PC-9 (cell line): Measurements from ENCODE around the gene PRDM16. TPM values are rescaled to one million over a fixed set of nuclear protein-coding genes. Genes with fewer than 3 reads are reported as not detected.

ENCODE experiments used
- BruUV-seq: library from RNA; stranded (reverse); fragments of 400-500 nt; replicated peaks from 2 replicates; lab custom pipeline; 2021; lab: Mats Ljungman, UMichigan
- CTCF ChIA-PET: fragments of 300-600 bp; sonication (Branson Sonifier 250); formaldehyde crosslinking; loops from one replicate; lab custom pipeline; 2022; ENCODE audit warnings: antibody characterized with exemption; lab: Charles Lee
- POLR2A ChIA-PET: fragments of 300-600 bp; sonication (Branson Sonifier 250); formaldehyde crosslinking; loops from one replicate; lab custom pipeline; 2022; ENCODE audit warnings: antibody characterized with exemption; ENCODE audit not compliant: unreplicated experiment; lab: Charles Lee
- DNase-seq, 2 experiments: peaks; one replicate each; pipeline versions ENCODE4 v3.0.0 to v3.0.0-alpha.2; 2015 to 2022; ENCODE audit warnings: mixed read lengths in 1 of 2
- H2AFZ ChIP-seq: fragments of 200-600 bp; sonication (generic); 2 replicates; pipeline ENCODE4 v1.8.1; 2017; ENCODE audit warnings: antibody characterized with exemption
- H3F3A ChIP-seq: fragments of 200-600 bp; sonication (generic); 2 replicates; pipeline ENCODE4 v1.8.1; 2017; ENCODE audit warnings: antibody characterized with exemption, mild to moderate bottlenecking, low read depth; ENCODE audit not compliant: insufficient read depth
- H3K27ac ChIP-seq: fragments of 200-600 bp; sonication (generic); 2 replicates; pipeline ENCODE4 v1.6.1; 2016; ENCODE audit warnings: mixed run types
- H3K27me3 ChIP-seq: fragments of 200-600 bp; sonication (generic); 2 replicates; pipeline ENCODE4 v1.6.1; 2016; ENCODE audit warnings: low read depth, mixed run types; ENCODE audit not compliant: insufficient read depth
- H3K36me3 ChIP-seq: fragments of 200-600 bp; sonication (generic); 2 replicates; pipeline ENCODE4 v1.6.1; 2016; ENCODE audit warnings: low read depth, mixed run types
- H3K4me1 ChIP-seq: fragments of 200-600 bp; sonication (generic); replicated peaks from 2 replicates; pipeline ENCODE4 v1.6.1; 2016; ENCODE audit warnings: mixed run types; ENCODE audit not compliant: insufficient read depth
- H3K4me2 ChIP-seq: fragments of 200-600 bp; sonication (generic); 2 replicates; pipeline ENCODE4 v1.6.1; 2017; ENCODE audit warnings: mixed run types
- H3K4me3 ChIP-seq: fragments of 200-600 bp; sonication (generic); 2 replicates; pipeline ENCODE4 v1.6.1; 2016; ENCODE audit warnings: mixed run types
- H3K79me2 ChIP-seq: fragments of 200-600 bp; sonication (generic); 2 replicates; pipeline ENCODE4 v1.6.1; 2017; ENCODE audit warnings: low read depth, mixed run types
- H3K9me2 ChIP-seq: fragments of 200-600 bp; sonication (generic); 2 replicates; pipeline ENCODE4 v1.8.1; 2017; ENCODE audit warnings: mild to moderate bottlenecking; ENCODE audit not compliant: insufficient read depth
- H3K9me3 ChIP-seq: fragments of 200-600 bp; sonication (generic); 2 replicates; pipeline ENCODE4 v1.8.1; 2016; ENCODE audit warnings: low read depth; ENCODE audit not compliant: insufficient read depth
- H4K20me1 ChIP-seq: fragments of 200-600 bp; sonication (generic); 2 replicates; pipeline ENCODE4 v1.8.1; 2017; ENCODE audit not compliant: insufficient read depth
- CTCF ChIP-seq: fragments of 200-600 bp; sonication (generic); conservative IDR thresholded peaks from 2 replicates; pipeline ENCODE4 v1.6.1; 2017; ENCODE audit warnings: mixed run types, antibody characterized with exemption, mild to moderate bottlenecking, moderate library complexity
- EZH2 ChIP-seq: fragments of 200-600 bp; sonication (generic); IDR thresholded peaks from 2 replicates; pipeline ENCODE4 v1.8.0; 2017; ENCODE audit warnings: antibody characterized with exemption, low read depth
- intact Hi-C: fragments of 100-400 bp; cut with micrococcal nuclease; formaldehyde crosslinking; loops from one replicate; pipeline ENCODE4 v1.10.0; 2022; ENCODE audit not compliant: unreplicated experiment
- total RNA-seq: library from RNA; stranded (reverse); gene quantifications from 2 replicates; pipeline ENCODE4 v1.2.3, GENCODE V29; 2021

PRDM16 gene
- total RNA-seq, 1 experiment from 2014 or later, result not detected

GRCh38 chr1:3428899-3429298, 359.9 kb downstream of the PRDM16 start:
- Histone ChIP-seq H3K9me3 (no peaks in the 10 kb centered on the region), H3K79me2 (no peaks in the 10 kb centered on the region), H3K9me2 (no peaks in the 10 kb centered on the region), H3K27ac (no peak overlapping the region), H3K4me1 (no peaks in the 10 kb centered on the region), H2AFZ (no peak overlapping the region), H3F3A (no peaks in the 10 kb centered on the region), H3K4me3 (no peak overlapping the region), H3K36me3 (no peaks in the 10 kb centered on the region), H4K20me1 (0 out of 2 replicates have a peak, but pooled peaks cover 3% of the 10 kb centered on the region), H3K4me2 (no peak overlapping the region), H3K27me3 (peaks cover 89% of the 10 kb centered on the region)
- ChIA-PET CTCF (no interaction called here), POLR2A (no interaction called here)
- intact Hi-C loops, result loop anchor here (10.0 kb wide), 1 partner anchor 1234 kb away; the partner anchor contains the start of gene FAAP20
- no TSS peak for BruUV-seq
- TF ChIP-seq CTCF (no peak), EZH2 (no peak)
- DNase-seq, result no peak

- ChIA-PET CTCF (no interaction called here), POLR2A (no interaction called here)
- H3K4me1 ChIP-seq, result no peaks in the 10 kb centered on the region
- no peaks in the 10 kb centered on the region for H3K36me3 ChIP-seq
- TF ChIP-seq CTCF, result no peak
- no peak for TF ChIP-seq EZH2
- no TSS peak for BruUV-seq
- no peak for DNase-seq
- 0 out of 2 replicates have a peak, but pooled peaks cover 3% of the 10 kb centered on the region for H4K20me1 ChIP-seq
- no peaks in the 10 kb centered on the region for H3F3A ChIP-seq
- no peak overlapping the region for H3K27ac ChIP-seq
- H3K9me3 ChIP-seq, result no peaks in the 10 kb centered on the region
- H3K4me3 ChIP-seq, result no peak overlapping the region
- no peak overlapping the region for H3K4me2 ChIP-seq
- H3K79me2 ChIP-seq, result no peaks in the 10 kb centered on the region
- intact Hi-C loops, result loop anchor here (10.0 kb wide), 1 partner anchor 1235 kb away; the partner anchor contains the start of gene FAAP20
- no peak overlapping the region for H2AFZ ChIP-seq
- peaks cover 89% of the 10 kb centered on the region for H3K27me3 ChIP-seq
- H3K9me2 ChIP-seq, result no peaks in the 10 kb centered on the region
These were observed 360.3 kb downstream of the PRDM16 start for GRCh38 chr1:3429320-3429719.

GRCh38 chr1:3429766-3430165, 360.8 kb downstream of the PRDM16 start:
- Histone ChIP-seq H3K27ac (no peak overlapping the region), H2AFZ (no peak overlapping the region), H3K4me2 (no peak overlapping the region), H3K9me2 (no peaks in the 10 kb centered on the region), H3K79me2 (no peaks in the 10 kb centered on the region), H3K4me1 (no peaks in the 10 kb centered on the region), H3K4me3 (no peak overlapping the region), H4K20me1 (0 out of 2 replicates have a peak, but pooled peaks cover 3% of the 10 kb centered on the region), H3K36me3 (no peaks in the 10 kb centered on the region), H3K27me3 (peaks cover 90% of the 10 kb centered on the region), H3K9me3 (no peaks in the 10 kb centered on the region), H3F3A (no peaks in the 10 kb centered on the region)
- intact Hi-C loops, result loop anchor here (10.0 kb wide), 1 partner anchor 1235 kb away; the partner anchor contains the start of gene FAAP20
- ChIA-PET CTCF (no interaction called here), POLR2A (no interaction called here)
- no TSS peak for BruUV-seq
- TF ChIP-seq CTCF (no peak), EZH2 (no peak)
- no peak for DNase-seq
